ENCODE results near the gene KCNQ1.

Gene KCNQ1

GRCh38 chr11:2679011-2679676 is 234.3 kb downstream of the KCNQ1 start:
- Histone ChIP-seq H3K4me1 (ENCODE audit: insufficient read depth, low read length) (no peaks in the 10 kb centered on the region), H3K4me3 (ENCODE audit: low read depth in 1 of 2, low read length in 2 of 2) (no peak overlapping the region), H3K27ac (ENCODE audit: low read length) (no peak overlapping the region), H2AFZ (ENCODE audit: low read depth, low read length) (no peak overlapping the region), H4K20me1 (ENCODE audit: insufficient read depth, low read length) (peaks cover 2% of the 10 kb centered on the region; the same call in 1 of the 2 replicates), H3K9me3 (ENCODE audit: insufficient read depth, low read length, severe bottlenecking) (no peaks in the 10 kb centered on the region), H3K79me2 (ENCODE audit: insufficient read depth, low read length) (no peaks in the 10 kb centered on the region), H3K4me2 (ENCODE audit: insufficient read depth, low read length) (no peak overlapping the region), H3K9ac (ENCODE audit: low read depth, low read length) (no peak overlapping the region), H3K27me3 (ENCODE audit: insufficient read depth, low read length, poor library complexity) (no peaks in the 10 kb centered on the region), H3K36me3 (ENCODE audit: insufficient read depth, low read length) (no peaks in the 10 kb centered on the region)
- TF ChIP-seq CTCF (IDR thresholded peaks at IDR 0.05; ENCODE audit: borderline replicate concordance, extremely low read depth, low read length, poor library complexity, severe bottlenecking), result no peak
- TF ChIP-seq EZH2 (IDR thresholded peaks at IDR 0.05; ENCODE audit: borderline replicate concordance, low read depth, low read length, severe bottlenecking), result no peak
- ATAC-seq (ENCODE audit: insufficient read depth, low read depth) (no peak), DNase-seq (no peak)

GRCh38 chr11:2681408-2682145 is 236.8 kb downstream of the KCNQ1 start:
- ATAC-seq (ENCODE audit: insufficient read depth, low read depth), result no peak
- Histone ChIP-seq H3K4me1 (ENCODE audit: insufficient read depth, low read length) (no peaks in the 10 kb centered on the region), H3K4me3 (ENCODE audit: low read depth in 1 of 2, low read length in 2 of 2) (no peak overlapping the region), H4K20me1 (ENCODE audit: insufficient read depth, low read length) (peaks cover 2% of the 10 kb centered on the region; the same call in 1 of the 2 replicates), H3K79me2 (ENCODE audit: insufficient read depth, low read length) (no peaks in the 10 kb centered on the region), H3K27ac (ENCODE audit: low read length) (no peak overlapping the region), H3K4me2 (ENCODE audit: insufficient read depth, low read length) (no peak overlapping the region), H3K36me3 (ENCODE audit: insufficient read depth, low read length) (no peaks in the 10 kb centered on the region), H2AFZ (ENCODE audit: low read depth, low read length) (no peak overlapping the region), H3K27me3 (ENCODE audit: insufficient read depth, low read length, poor library complexity) (no peaks in the 10 kb centered on the region), H3K9me3 (ENCODE audit: insufficient read depth, low read length, severe bottlenecking) (no peaks in the 10 kb centered on the region), H3K9ac (ENCODE audit: low read depth, low read length) (no peak overlapping the region)
- TF ChIP-seq CTCF (IDR thresholded peaks at IDR 0.05; ENCODE audit: borderline replicate concordance, extremely low read depth, low read length, poor library complexity, severe bottlenecking) (no peak), EZH2 (IDR thresholded peaks at IDR 0.05; ENCODE audit: borderline replicate concordance, low read depth, low read length, severe bottlenecking) (no peak)
- no peak for DNase-seq

- Histone ChIP-seq H3K27me3 (ENCODE audit: insufficient read depth, low read length, poor library complexity) (no peaks in the 10 kb centered on the region), H3K36me3 (ENCODE audit: insufficient read depth, low read length) (no peaks in the 10 kb centered on the region), H3K9me3 (ENCODE audit: insufficient read depth, low read length, severe bottlenecking) (no peaks in the 10 kb centered on the region), H4K20me1 (ENCODE audit: insufficient read depth, low read length) (peaks cover 5% of the 10 kb centered on the region; the same call in 1 of the 2 replicates), H2AFZ (ENCODE audit: low read depth, low read length) (no peak overlapping the region), H3K27ac (ENCODE audit: low read length) (no peak overlapping the region), H3K4me3 (ENCODE audit: low read depth in 1 of 2, low read length in 2 of 2) (no peak overlapping the region), H3K4me2 (ENCODE audit: insufficient read depth, low read length) (no peak overlapping the region), H3K9ac (ENCODE audit: low read depth, low read length) (no peak overlapping the region), H3K79me2 (ENCODE audit: insufficient read depth, low read length) (no peaks in the 10 kb centered on the region), H3K4me1 (ENCODE audit: insufficient read depth, low read length) (no peaks in the 10 kb centered on the region)
- no peak for TF ChIP-seq EZH2 (IDR thresholded peaks at IDR 0.05; ENCODE audit: borderline replicate concordance, low read depth, low read length, severe bottlenecking)
- TF ChIP-seq CTCF (IDR thresholded peaks at IDR 0.05; ENCODE audit: borderline replicate concordance, extremely low read depth, low read length, poor library complexity, severe bottlenecking), result no peak
- no peak for DNase-seq
- ATAC-seq (ENCODE audit: insufficient read depth, low read depth), result no peak
Measured at GRCh38 chr11:2683806-2684205, 239.0 kb downstream of the KCNQ1 start.
